ENCODE data around the gene EML5. TPM values are rescaled to one million over a fixed set of nuclear protein-coding genes. Genes with fewer than 3 reads are reported as not detected.

Gene EML5
- total RNA-seq, 1 experiment from 2014 or later: 1.8 TPM

DNA sequence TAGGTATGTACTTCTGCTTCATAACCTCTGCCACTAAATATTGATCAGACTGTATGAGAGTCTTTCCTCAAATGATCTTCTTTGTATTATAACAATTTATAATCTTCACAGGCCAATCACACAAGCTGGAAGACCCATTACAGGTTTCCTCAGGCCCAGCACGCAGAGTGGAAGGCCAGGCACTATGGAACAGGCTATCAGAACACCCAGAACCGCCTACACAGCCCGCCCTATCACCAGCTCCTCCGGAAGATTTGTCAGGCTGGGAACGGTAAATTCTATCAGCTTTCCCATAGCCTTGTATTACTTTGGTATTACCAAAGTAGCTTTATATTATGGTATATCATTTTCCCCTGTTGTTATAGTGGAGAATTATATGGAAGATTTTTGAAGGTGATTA, 48.2 kb upstream of the EML5 start:
- H2AFZ ChIP-seq (ENCODE audit: low read depth, low read length, poor library complexity, severe bottlenecking): no peak overlapping the region
- BruUV-seq (replicated peaks): no TSS peak
- CTCF ChIA-PET: no interaction called here

More for the DNA sequence above, 48.2 kb upstream of the EML5 start:
- Histone ChIP-seq H3K4me2 (ENCODE audit: low read length) (no peak overlapping the region), H3K36me3 (ENCODE audit: control insufficient read depth in 1 of 2, insufficient read depth in 2 of 2, low read length in 2 of 2) (0 out of 4 replicates have a peak, but pooled peaks cover 0 to 2% of the 10 kb centered on the region in 2 experiments), H3K27ac (ENCODE audit: low read depth, low read length) (no peak overlapping the region), H3K9me3 (ENCODE audit: control insufficient read depth in 1 of 2, insufficient read depth in 1 of 2, low read depth in 1 of 2, low read length in 2 of 2) (no peaks in the 10 kb centered on the region), H3K9ac (ENCODE audit: low read length) (no peak overlapping the region), H3K9me2 (ENCODE audit: insufficient read depth) (no peaks in the 10 kb centered on the region), H3K4me3 (replicated peaks in 1 of 2; ENCODE audit: low read depth in 1 of 2, low read length in 2 of 2) (no peak overlapping the region), H3K79me2 (ENCODE audit: insufficient read depth, low read length) (no peaks in the 10 kb centered on the region), H3K4me1 (ENCODE audit: control insufficient read depth in 1 of 2, insufficient read depth in 2 of 2, low read length in 2 of 2) (no peaks in the 10 kb centered on the region), H4K20me1 (ENCODE audit: insufficient read depth) (no peaks in the 10 kb centered on the region), H3K27me3 (ENCODE audit: insufficient read depth, low read length) (no peaks in the 10 kb centered on the region)
- ChIA-PET RAD21 (ENCODE audit: low non-redundant PET in 1 of 2, low total read pairs in 2 of 2, uncharacterized antibody in 2 of 2, unreplicated experiment in 2 of 2) (no interaction called here), POLR2A (no interaction called here)
- no peak for DNase-seq (ENCODE audit: low read depth, low spot score)
- intact Hi-C loops (cut with micrococcal nuclease): no loop called here
- ATAC-seq: no peak
- TF ChIP-seq SP1 (IDR thresholded peaks at IDR 0.05; ENCODE audit: low read depth) (no peak), RAD21 (IDR thresholded peaks at IDR 0.05; ENCODE audit: low read depth) (no peak), ATF3 (IDR thresholded peaks at IDR 0.05) (no peak), POLR2A (IDR thresholded peaks at IDR 0.05; ENCODE audit: borderline replicate concordance, extremely low read depth, insufficient read depth, insufficient read length) (no peak), JUND (IDR thresholded peaks at IDR 0.05) (no peak), ZNF274 (IDR thresholded peaks at IDR 0.05; ENCODE audit: low read depth, low read length) (no peak)
- TF ChIP-seq, protein P1, sequence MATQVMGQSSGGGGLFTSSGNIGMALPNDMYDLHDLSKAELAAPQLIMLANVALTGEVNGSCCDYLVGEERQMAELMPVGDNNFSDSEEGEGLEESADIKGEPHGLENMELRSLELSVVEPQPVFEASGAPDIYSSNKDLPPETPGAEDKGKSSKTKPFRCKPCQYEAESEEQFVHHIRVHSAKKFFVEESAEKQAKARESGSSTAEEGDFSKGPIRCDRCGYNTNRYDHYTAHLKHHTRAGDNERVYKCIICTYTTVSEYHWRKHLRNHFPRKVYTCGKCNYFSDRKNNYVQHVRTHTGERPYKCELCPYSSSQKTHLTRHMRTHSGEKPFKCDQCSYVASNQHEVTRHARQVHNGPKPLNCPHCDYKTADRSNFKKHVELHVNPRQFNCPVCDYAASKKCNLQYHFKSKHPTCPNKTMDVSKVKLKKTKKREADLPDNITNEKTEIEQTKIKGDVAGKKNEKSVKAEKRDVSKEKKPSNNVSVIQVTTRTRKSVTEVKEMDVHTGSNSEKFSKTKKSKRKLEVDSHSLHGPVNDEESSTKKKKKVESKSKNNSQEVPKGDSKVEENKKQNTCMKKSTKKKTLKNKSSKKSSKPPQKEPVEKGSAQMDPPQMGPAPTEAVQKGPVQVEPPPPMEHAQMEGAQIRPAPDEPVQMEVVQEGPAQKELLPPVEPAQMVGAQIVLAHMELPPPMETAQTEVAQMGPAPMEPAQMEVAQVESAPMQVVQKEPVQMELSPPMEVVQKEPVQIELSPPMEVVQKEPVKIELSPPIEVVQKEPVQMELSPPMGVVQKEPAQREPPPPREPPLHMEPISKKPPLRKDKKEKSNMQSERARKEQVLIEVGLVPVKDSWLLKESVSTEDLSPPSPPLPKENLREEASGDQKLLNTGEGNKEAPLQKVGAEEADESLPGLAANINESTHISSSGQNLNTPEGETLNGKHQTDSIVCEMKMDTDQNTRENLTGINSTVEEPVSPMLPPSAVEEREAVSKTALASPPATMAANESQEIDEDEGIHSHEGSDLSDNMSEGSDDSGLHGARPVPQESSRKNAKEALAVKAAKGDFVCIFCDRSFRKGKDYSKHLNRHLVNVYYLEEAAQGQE (IDR thresholded peaks at IDR 0.05; ENCODE audit: low read depth): no peak
